Measurements from ENCODE around the gene SAP30.
A peak's percentile ranks its signal among the peaks of the same experiment; 100 is the strongest.

The SAP30 gene

GRCh38 chr4:173370477-173371291 lies at the start of gene SAP30:
SAP30 (plus strand) TSS chr4:173370954; CDS start chr4:173371183, 229 bp downstream.
- Histone ChIP-seq H3K4me1 (ENCODE audit: control insufficient read depth, insufficient read depth, low read length) (peaks cover 11% of the 10 kb centered on the region), H3K9me3 (ENCODE audit: control insufficient read depth, low read length) (no peaks in the 10 kb centered on the region), H3K36me3 (ENCODE audit: control insufficient read depth, insufficient read depth, low read length) (no peaks in the 10 kb centered on the region), H3K4me3 (ENCODE audit: low read length) (peak within 1 kb of the TSS; percentile 89), H3K9ac (ENCODE audit: low read length) (peak within 1 kb of the TSS; percentile 93), H3K27me3 (ENCODE audit: control insufficient read depth, insufficient read depth, low read length) (no peaks in the 10 kb centered on the region)

- no peak overlapping the region for H3K9ac ChIP-seq (ENCODE audit: low read length)
- no peaks in the 10 kb centered on the region for H3K9me3 ChIP-seq (ENCODE audit: control insufficient read depth, low read length)
- H3K4me3 ChIP-seq (ENCODE audit: low read length): no peak overlapping the region
- H3K4me1 ChIP-seq (ENCODE audit: control insufficient read depth, insufficient read depth, low read length): no peaks in the 10 kb centered on the region
- H3K36me3 ChIP-seq (ENCODE audit: control insufficient read depth, insufficient read depth, low read length): no peaks in the 10 kb centered on the region
- H3K27me3 ChIP-seq (ENCODE audit: control insufficient read depth, insufficient read depth, low read length): no peaks in the 10 kb centered on the region
Observed at GRCh38 chr4:173325007-173325736, 45.6 kb upstream of the SAP30 start.

- Histone ChIP-seq H3K9ac (ENCODE audit: low read length) (no peak overlapping the region), H3K4me3 (ENCODE audit: low read length) (no peak overlapping the region), H3K4me1 (ENCODE audit: control insufficient read depth, insufficient read depth, low read length) (peaks cover 6% of the 10 kb centered on the region), H3K27me3 (ENCODE audit: control insufficient read depth, insufficient read depth, low read length) (no peaks in the 10 kb centered on the region), H3K9me3 (ENCODE audit: control insufficient read depth, low read length) (no peaks in the 10 kb centered on the region), H3K36me3 (ENCODE audit: control insufficient read depth, insufficient read depth, low read length) (no peaks in the 10 kb centered on the region)
Observed at GRCh38 chr4:173328236-173328901, 42.4 kb upstream of the SAP30 start.

GRCh38 chr4:173330590-173330989 lies 40.2 kb upstream of the SAP30 start:
- Histone ChIP-seq H3K4me1 (ENCODE audit: control insufficient read depth, insufficient read depth, low read length) (peaks cover 6% of the 10 kb centered on the region), H3K36me3 (ENCODE audit: control insufficient read depth, insufficient read depth, low read length) (no peaks in the 10 kb centered on the region), H3K27me3 (ENCODE audit: control insufficient read depth, insufficient read depth, low read length) (no peaks in the 10 kb centered on the region)

GRCh38 chr4:173332021-173332487 lies 38.7 kb upstream of the SAP30 start:
- Histone ChIP-seq H3K4me3 (ENCODE audit: low read length) (no peak overlapping the region), H3K9me3 (ENCODE audit: control insufficient read depth, low read length) (no peaks in the 10 kb centered on the region), H3K27me3 (ENCODE audit: control insufficient read depth, insufficient read depth, low read length) (no peaks in the 10 kb centered on the region), H3K36me3 (ENCODE audit: control insufficient read depth, insufficient read depth, low read length) (no peaks in the 10 kb centered on the region), H3K4me1 (ENCODE audit: control insufficient read depth, insufficient read depth, low read length) (peaks cover 6% of the 10 kb centered on the region), H3K9ac (ENCODE audit: low read length) (peak overlapping the region; percentile 48)

More at GRCh38 chr4:173330590-173330989, 40.2 kb upstream of the SAP30 start:
- H3K4me3 ChIP-seq (ENCODE audit: low read length): no peak overlapping the region
- H3K9ac ChIP-seq (ENCODE audit: low read length): no peak overlapping the region
- H3K9me3 ChIP-seq (ENCODE audit: control insufficient read depth, low read length): no peaks in the 10 kb centered on the region

- Histone ChIP-seq H3K9ac (ENCODE audit: low read length) (peak overlapping the region; percentile 99), H3K27me3 (ENCODE audit: control insufficient read depth, insufficient read depth, low read length) (no peaks in the 10 kb centered on the region), H3K36me3 (ENCODE audit: control insufficient read depth, insufficient read depth, low read length) (no peaks in the 10 kb centered on the region), H3K9me3 (ENCODE audit: control insufficient read depth, low read length) (no peaks in the 10 kb centered on the region), H3K4me1 (ENCODE audit: control insufficient read depth, insufficient read depth, low read length) (peaks cover 6% of the 10 kb centered on the region), H3K4me3 (ENCODE audit: low read length) (peak overlapping the region; percentile 91)
Observed at GRCh38 chr4:173332963-173333657, 37.6 kb upstream of the SAP30 start.

- Histone ChIP-seq H3K9me3 (ENCODE audit: control insufficient read depth, low read length) (no peaks in the 10 kb centered on the region), H3K4me3 (ENCODE audit: low read length) (peak overlapping the region; percentile 91), H3K27me3 (ENCODE audit: control insufficient read depth, insufficient read depth, low read length) (no peaks in the 10 kb centered on the region), H3K36me3 (ENCODE audit: control insufficient read depth, insufficient read depth, low read length) (no peaks in the 10 kb centered on the region), H3K9ac (ENCODE audit: low read length) (peak overlapping the region; percentile 99), H3K4me1 (ENCODE audit: control insufficient read depth, insufficient read depth, low read length) (peaks cover 6% of the 10 kb centered on the region)
Observed at GRCh38 chr4:173333658-173334084, 37.1 kb upstream of the SAP30 start.

- Histone ChIP-seq H3K9me3 (ENCODE audit: control insufficient read depth, low read length) (no peaks in the 10 kb centered on the region), H3K27me3 (ENCODE audit: control insufficient read depth, insufficient read depth, low read length) (no peaks in the 10 kb centered on the region), H3K4me1 (ENCODE audit: control insufficient read depth, insufficient read depth, low read length) (peaks cover 6% of the 10 kb centered on the region), H3K36me3 (ENCODE audit: control insufficient read depth, insufficient read depth, low read length) (no peaks in the 10 kb centered on the region), H3K9ac (ENCODE audit: low read length) (peak within 1 kb of the TSS; percentile 99), H3K4me3 (ENCODE audit: low read length) (peak within 1 kb of the TSS; percentile 92)
Observed at GRCh38 chr4:173334085-173334890, 36.5 kb upstream of the SAP30 start, which contains the start of gene HMGB2. HMGB2 (minus strand) TSS chr4:173334358; CDS start chr4:173333649, 709 bp downstream.

GRCh38 chr4:173334891-173335752 lies 35.6 kb upstream of the SAP30 start:
- no peaks in the 10 kb centered on the region for H3K36me3 ChIP-seq (ENCODE audit: control insufficient read depth, insufficient read depth, low read length)

GRCh38 chr4:173337463-173337862 lies 33.3 kb upstream of the SAP30 start:
- Histone ChIP-seq H3K9me3 (ENCODE audit: control insufficient read depth, low read length) (no peaks in the 10 kb centered on the region), H3K9ac (ENCODE audit: low read length) (no peak overlapping the region), H3K27me3 (ENCODE audit: control insufficient read depth, insufficient read depth, low read length) (no peaks in the 10 kb centered on the region), H3K4me1 (ENCODE audit: control insufficient read depth, insufficient read depth, low read length) (no peaks in the 10 kb centered on the region), H3K4me3 (ENCODE audit: low read length) (no peak overlapping the region), H3K36me3 (ENCODE audit: control insufficient read depth, insufficient read depth, low read length) (no peaks in the 10 kb centered on the region)

More at GRCh38 chr4:173334891-173335752, 35.6 kb upstream of the SAP30 start:
- Histone ChIP-seq H3K27me3 (ENCODE audit: control insufficient read depth, insufficient read depth, low read length) (no peaks in the 10 kb centered on the region), H3K9me3 (ENCODE audit: control insufficient read depth, low read length) (no peaks in the 10 kb centered on the region), H3K9ac (ENCODE audit: low read length) (peak overlapping the region; percentile 32), H3K4me1 (ENCODE audit: control insufficient read depth, insufficient read depth, low read length) (peaks cover 6% of the 10 kb centered on the region), H3K4me3 (ENCODE audit: low read length) (peak overlapping the region; percentile 92)

Measured in mucosa of stomach (tissue), 1 donor.